LNCaP clone FGC (cell line): ENCODE data around the gene ALDH1B1.

Experiments
- DNase-seq: peaks from one replicate; pipeline ENCODE4 v3.0.0-alpha.2; 2011; ENCODE audit warnings: low read depth
- H3K4me3 ChIP-seq: 2 replicates; pipeline ENCODE4 v1.5.1; 2011; ENCODE audit warnings: mild to moderate bottlenecking, low read depth, low read length, control low read depth
- CTCF ChIP-seq: IDR thresholded peaks from 2 replicates; pipeline ENCODE4 v1.5.1; 2012; ENCODE audit warnings: mild to moderate bottlenecking; ENCODE audit not compliant: control insufficient read depth, insufficient read depth; ENCODE audit errors: extremely low read depth

The ALDH1B1 gene

GRCh38 chr9:38392235-38393127 lies at the start of gene ALDH1B1:
Gene ALDH1B1, plus strand, starts transcription at chr9:38392702. Its CDS starts 3,047 bp downstream, at chr9:38395749.
- TF ChIP-seq CTCF: peak; percentile 31; the same call in 1 of the 2 replicates
- peak; percentile 74 for DNase-seq
- H3K4me3 ChIP-seq: peak within 1 kb of the TSS; percentile 89

- no peak overlapping the region for H3K4me3 ChIP-seq
- TF ChIP-seq CTCF: no peak
- DNase-seq: no peak
Observed at GRCh38 chr9:38343037-38343436, 49.5 kb upstream of the ALDH1B1 start.

GRCh38 chr9:38343552-38343951 lies 49.0 kb upstream of the ALDH1B1 start:
- DNase-seq: no peak
- H3K4me3 ChIP-seq: no peak overlapping the region
- no peak for TF ChIP-seq CTCF

GRCh38 chr9:38344566-38345324 lies 47.8 kb upstream of the ALDH1B1 start:
- no peak overlapping the region for H3K4me3 ChIP-seq
- TF ChIP-seq CTCF: no peak
- DNase-seq: no peak

- DNase-seq: no peak
- no peak overlapping the region for H3K4me3 ChIP-seq
- no peak for TF ChIP-seq CTCF
Observed at GRCh38 chr9:38345851-38346755, 46.4 kb upstream of the ALDH1B1 start.

- no peak for TF ChIP-seq CTCF
- no peak overlapping the region for H3K4me3 ChIP-seq
- no peak for DNase-seq
Observed at GRCh38 chr9:38346811-38347210, 45.7 kb upstream of the ALDH1B1 start.
